ENCODE data around the gene EPHB1.

Gene EPHB1

GRCh38 chr3:134757549-134758069 is 37.5 kb upstream of the EPHB1 start:
- Histone ChIP-seq H3K9ac (ENCODE audit: low read depth in 1 of 2, low read length in 2 of 2) (no peak overlapping the region), H3K9me3 (ENCODE audit: control insufficient read depth in 1 of 2, low read length in 2 of 2) (no peaks in the 10 kb centered on the region), H3K36me3 (ENCODE audit: control insufficient read depth in 1 of 2, insufficient read depth in 2 of 2, low read length in 2 of 2) (no peaks in the 10 kb centered on the region), H3K4me3 (ENCODE audit: low read depth in 1 of 2, low read length in 2 of 2) (no peak overlapping the region), H3K27me3 (ENCODE audit: control insufficient read depth in 1 of 2, insufficient read depth in 2 of 2, low read length in 2 of 2) (no peaks in the 10 kb centered on the region), H3K27ac (ENCODE audit: low read depth, low read length) (no peak overlapping the region), H3K4me1 (ENCODE audit: control insufficient read depth in 1 of 2, insufficient read depth in 2 of 2, low read length in 2 of 2) (no peaks in the 10 kb centered on the region)

- Histone ChIP-seq H3K27me3 (ENCODE audit: control insufficient read depth in 1 of 2, insufficient read depth in 2 of 2, low read length in 2 of 2) (no peaks in the 10 kb centered on the region), H3K36me3 (ENCODE audit: control insufficient read depth in 1 of 2, insufficient read depth in 2 of 2, low read length in 2 of 2) (no peaks in the 10 kb centered on the region), H3K4me3 (ENCODE audit: low read depth in 1 of 2, low read length in 2 of 2) (no peak overlapping the region), H3K4me1 (ENCODE audit: control insufficient read depth in 1 of 2, insufficient read depth in 2 of 2, low read length in 2 of 2) (no peaks in the 10 kb centered on the region), H3K9ac (ENCODE audit: low read depth in 1 of 2, low read length in 2 of 2) (no peak overlapping the region), H3K27ac (ENCODE audit: low read depth, low read length) (no peak overlapping the region), H3K9me3 (ENCODE audit: control insufficient read depth in 1 of 2, low read length in 2 of 2) (no peaks in the 10 kb centered on the region)
Observed at GRCh38 chr3:134761213-134761612, 33.8 kb upstream of the EPHB1 start.

- H3K27me3 ChIP-seq (ENCODE audit: control insufficient read depth in 1 of 2, insufficient read depth in 2 of 2, low read length in 2 of 2) = no peaks in the 10 kb centered on the region
- no peaks in the 10 kb centered on the region for H3K9me3 ChIP-seq (ENCODE audit: control insufficient read depth in 1 of 2, low read length in 2 of 2)
- no peak overlapping the region for H3K27ac ChIP-seq (ENCODE audit: low read depth, low read length)
- no peaks in the 10 kb centered on the region for H3K4me1 ChIP-seq (ENCODE audit: control insufficient read depth in 1 of 2, insufficient read depth in 2 of 2, low read length in 2 of 2)
- no peaks in the 10 kb centered on the region for H3K36me3 ChIP-seq (ENCODE audit: control insufficient read depth in 1 of 2, insufficient read depth in 2 of 2, low read length in 2 of 2)
- H3K9ac ChIP-seq (ENCODE audit: low read depth in 1 of 2, low read length in 2 of 2) = no peak overlapping the region
- H3K4me3 ChIP-seq (ENCODE audit: low read depth in 1 of 2, low read length in 2 of 2) = no peak overlapping the region
Observed at GRCh38 chr3:134762016-134762415, 33.0 kb upstream of the EPHB1 start.

- Histone ChIP-seq H3K36me3 (ENCODE audit: control insufficient read depth in 1 of 2, insufficient read depth in 2 of 2, low read length in 2 of 2) (no peaks in the 10 kb centered on the region), H3K27ac (ENCODE audit: low read depth, low read length) (no peak overlapping the region), H3K4me3 (ENCODE audit: low read depth in 1 of 2, low read length in 2 of 2) (no peak overlapping the region), H3K9ac (ENCODE audit: low read depth in 1 of 2, low read length in 2 of 2) (no peak overlapping the region), H3K4me1 (ENCODE audit: control insufficient read depth in 1 of 2, insufficient read depth in 2 of 2, low read length in 2 of 2) (peaks cover 14 to 17% of the 10 kb centered on the region in 2 donors), H3K27me3 (ENCODE audit: control insufficient read depth in 1 of 2, insufficient read depth in 2 of 2, low read length in 2 of 2) (no peaks in the 10 kb centered on the region), H3K9me3 (ENCODE audit: control insufficient read depth in 1 of 2, low read length in 2 of 2) (no peaks in the 10 kb centered on the region)
Observed at GRCh38 chr3:134765468-134765867, 29.6 kb upstream of the EPHB1 start.

- Histone ChIP-seq H3K27me3 (ENCODE audit: control insufficient read depth in 1 of 2, insufficient read depth in 2 of 2, low read length in 2 of 2) (no peaks in the 10 kb centered on the region), H3K27ac (ENCODE audit: low read depth, low read length) (no peak overlapping the region), H3K4me1 (ENCODE audit: control insufficient read depth in 1 of 2, insufficient read depth in 2 of 2, low read length in 2 of 2) (peaks cover 17% of the 10 kb centered on the region in 2 donors), H3K4me3 (ENCODE audit: low read depth in 1 of 2, low read length in 2 of 2) (no peak overlapping the region), H3K36me3 (ENCODE audit: control insufficient read depth in 1 of 2, insufficient read depth in 2 of 2, low read length in 2 of 2) (no peaks in the 10 kb centered on the region), H3K9me3 (ENCODE audit: control insufficient read depth in 1 of 2, low read length in 2 of 2) (no peaks in the 10 kb centered on the region), H3K9ac (ENCODE audit: low read depth in 1 of 2, low read length in 2 of 2) (no peak overlapping the region)
Observed at GRCh38 chr3:134766290-134766689, 28.8 kb upstream of the EPHB1 start.

GRCh38 chr3:134768116-134768515 is 26.9 kb upstream of the EPHB1 start:
- Histone ChIP-seq H3K4me1 (ENCODE audit: control insufficient read depth in 1 of 2, insufficient read depth in 2 of 2, low read length in 2 of 2) (peaks cover 17% of the 10 kb centered on the region in 2 donors), H3K27me3 (ENCODE audit: control insufficient read depth in 1 of 2, insufficient read depth in 2 of 2, low read length in 2 of 2) (no peaks in the 10 kb centered on the region), H3K4me3 (ENCODE audit: low read depth in 1 of 2, low read length in 2 of 2) (no peak overlapping the region), H3K9me3 (ENCODE audit: control insufficient read depth in 1 of 2, low read length in 2 of 2) (no peaks in the 10 kb centered on the region), H3K27ac (ENCODE audit: low read depth, low read length) (no peak overlapping the region), H3K9ac (ENCODE audit: low read depth in 1 of 2, low read length in 2 of 2) (no peak overlapping the region), H3K36me3 (ENCODE audit: control insufficient read depth in 1 of 2, insufficient read depth in 2 of 2, low read length in 2 of 2) (no peaks in the 10 kb centered on the region)

- Histone ChIP-seq H3K9me3 (ENCODE audit: control insufficient read depth in 1 of 2, low read length in 2 of 2) (no peaks in the 10 kb centered on the region), H3K4me1 (ENCODE audit: control insufficient read depth in 1 of 2, insufficient read depth in 2 of 2, low read length in 2 of 2) (peaks cover 17% of the 10 kb centered on the region in 2 donors), H3K27me3 (ENCODE audit: control insufficient read depth in 1 of 2, insufficient read depth in 2 of 2, low read length in 2 of 2) (no peaks in the 10 kb centered on the region), H3K4me3 (ENCODE audit: low read depth in 1 of 2, low read length in 2 of 2) (no peak overlapping the region), H3K27ac (ENCODE audit: low read depth, low read length) (no peak overlapping the region), H3K9ac (ENCODE audit: low read depth in 1 of 2, low read length in 2 of 2) (no peak overlapping the region), H3K36me3 (ENCODE audit: control insufficient read depth in 1 of 2, insufficient read depth in 2 of 2, low read length in 2 of 2) (no peaks in the 10 kb centered on the region)
Observed at GRCh38 chr3:134768837-134769236, 26.2 kb upstream of the EPHB1 start.

- no peak overlapping the region for H3K9ac ChIP-seq (ENCODE audit: low read depth in 1 of 2, low read length in 2 of 2)
- H3K4me3 ChIP-seq (ENCODE audit: low read depth in 1 of 2, low read length in 2 of 2) = no peak overlapping the region
- no peaks in the 10 kb centered on the region for H3K36me3 ChIP-seq (ENCODE audit: control insufficient read depth in 1 of 2, insufficient read depth in 2 of 2, low read length in 2 of 2)
- H3K27me3 ChIP-seq (ENCODE audit: control insufficient read depth in 1 of 2, insufficient read depth in 2 of 2, low read length in 2 of 2) = no peaks in the 10 kb centered on the region
- no peaks in the 10 kb centered on the region for H3K9me3 ChIP-seq (ENCODE audit: control insufficient read depth in 1 of 2, low read length in 2 of 2)
- no peak overlapping the region for H3K27ac ChIP-seq (ENCODE audit: low read depth, low read length)
- H3K4me1 ChIP-seq (ENCODE audit: control insufficient read depth in 1 of 2, insufficient read depth in 2 of 2, low read length in 2 of 2) = peaks cover 17% of the 10 kb centered on the region in 2 donors
Observed at GRCh38 chr3:134769287-134769868, 25.7 kb upstream of the EPHB1 start.

- H3K27ac ChIP-seq (ENCODE audit: low read depth, low read length) = no peak overlapping the region
- no peak overlapping the region for H3K4me3 ChIP-seq (ENCODE audit: low read depth in 1 of 2, low read length in 2 of 2)
- H3K9ac ChIP-seq (ENCODE audit: low read depth in 1 of 2, low read length in 2 of 2) = no peak overlapping the region
- no peaks in the 10 kb centered on the region for H3K9me3 ChIP-seq (ENCODE audit: control insufficient read depth in 1 of 2, low read length in 2 of 2)
- H3K4me1 ChIP-seq (ENCODE audit: control insufficient read depth in 1 of 2, insufficient read depth in 2 of 2, low read length in 2 of 2) = peaks cover 17% of the 10 kb centered on the region in 2 donors
- H3K27me3 ChIP-seq (ENCODE audit: control insufficient read depth in 1 of 2, insufficient read depth in 2 of 2, low read length in 2 of 2) = no peaks in the 10 kb centered on the region
- no peaks in the 10 kb centered on the region for H3K36me3 ChIP-seq (ENCODE audit: control insufficient read depth in 1 of 2, insufficient read depth in 2 of 2, low read length in 2 of 2)
Observed at GRCh38 chr3:134772011-134772410, 23.0 kb upstream of the EPHB1 start.

- Histone ChIP-seq H3K4me3 (ENCODE audit: low read depth in 1 of 2, low read length in 2 of 2) (no peak overlapping the region), H3K27me3 (ENCODE audit: control insufficient read depth in 1 of 2, insufficient read depth in 2 of 2, low read length in 2 of 2) (no peaks in the 10 kb centered on the region), H3K9me3 (ENCODE audit: control insufficient read depth in 1 of 2, low read length in 2 of 2) (no peaks in the 10 kb centered on the region), H3K9ac (ENCODE audit: low read depth in 1 of 2, low read length in 2 of 2) (no peak overlapping the region), H3K4me1 (ENCODE audit: control insufficient read depth in 1 of 2, insufficient read depth in 2 of 2, low read length in 2 of 2) (peaks cover 17% of the 10 kb centered on the region in 2 donors), H3K36me3 (ENCODE audit: control insufficient read depth in 1 of 2, insufficient read depth in 2 of 2, low read length in 2 of 2) (no peaks in the 10 kb centered on the region), H3K27ac (ENCODE audit: low read depth, low read length) (no peak overlapping the region)
Observed at GRCh38 chr3:134772591-134772990, 22.5 kb upstream of the EPHB1 start.

Data from duodenal mucosa (tissue), 2 donors.